Ovary (tissue), 10 donors: ENCODE results near the gene NOM1. TPM values are rescaled to one million over a fixed set of nuclear protein-coding genes. Genes with fewer than 3 reads are reported as not detected.
"Not testable (repeated sequence)": the region's sequence is repeated elsewhere in the genome, so short reads cannot be mapped to it uniquely, and the experiment has no call there.

ENCODE experiments used
- DNase-seq, 5 donors: peaks; one replicate each; pipeline ENCODE4 v3.0.0-alpha.2; 2019 to 2020
- H3K27ac ChIP-seq, 2 donors: fragments of 200-600 bp; one replicate each; pipeline versions ENCODE4 v1.5.1 to v1.8.0; 2019 to 2022
- H3K27me3 ChIP-seq: fragments of 200-600 bp; one replicate; pipeline ENCODE4 v1.8.0; 2022
- H3K36me3 ChIP-seq: fragments of 200-600 bp; sonication (generic); one replicate; pipeline ENCODE4 v1.5.1; 2019
- H3K4me1 ChIP-seq: one replicate; pipeline ENCODE4 v1.8.1; 2013; ENCODE audit warnings: mild to moderate bottlenecking, moderate library complexity; ENCODE audit not compliant: insufficient read depth
- H3K4me3 ChIP-seq: fragments of 200-600 bp; sonication (generic); one replicate; pipeline ENCODE4 v1.5.1; 2017
- H3K9me3 ChIP-seq, 2 donors: fragments of 200-600 bp in 1 of 2; sonication (generic) in 1 of 2; one replicate each; pipeline versions ENCODE4 v1.5.1 to v1.8.1; 2013 to 2019; ENCODE audit warnings: mild to moderate bottlenecking in 1 of 2, moderate library complexity in 1 of 2
- CTCF ChIP-seq, 3 donors: fragments of 450-650 bp in 2 of 3; fragments of 200-600 bp in 1 of 3; IDR thresholded peaks; one replicate each; pipeline versions ENCODE4 v1.5.1 to v1.8.0; 2016 to 2022; ENCODE audit warnings: antibody characterized with exemption in 3 of 3, mild to moderate bottlenecking in 1 of 3
- EP300 ChIP-seq: sonication (generic); formaldehyde crosslinking; IDR thresholded peaks from one replicate; pipeline ENCODE4 v1.6.1; 2017; ENCODE audit warnings: antibody characterized with exemption
- POLR2A ChIP-seq: fragments of 450-650 bp; IDR thresholded peaks from one replicate; pipeline ENCODE4 v1.6.1; 2017; ENCODE audit warnings: antibody characterized with exemption, mild to moderate bottlenecking, moderate library complexity
- WGBS, 3 donors: extraction: QIAGEN DNeasy Blood & Tissue Kit in 1 of 3; methylation state at CpG; one replicate each; pipeline versions ENCODE4 v1.1.5 to v1.1.7; 2013 to 2017; 5-methylcytosine and 5-hydroxymethylcytosine counted together
- intact Hi-C, 4 donors: fragments of 100-400 bp; cut with DNase I; formaldehyde crosslinking; loops; one replicate each; pipeline versions ENCODE4 v1.11.0 to v1.15.1; 2022 to 2023
- long read RNA-seq, 3 donors: library from polyadenylated mRNA in 2 of 3; unstranded in 2 of 3; transcript quantifications; one replicate each; pipeline ENCODE4 v2.0.0 and lab custom pipeline, GENCODE V29; 2021 to 2026
- polyA plus RNA-seq, 2 donors: library from polyadenylated mRNA; stranded (reverse); fragments of 200-250 nt in 1 of 2; fragments of 350-450 nt in 1 of 2; fragmentation: Illumina TruSeq in 1 of 2; extraction: RNeasy Lipid Tissue Mini Kit (QIAGEN cat#74804) in 1 of 2; gene quantifications; one replicate each; pipeline ENCODE4 v1.2.3, GENCODE V29; 2013 to 2014
- total RNA-seq, 7 donors: library from RNA; depleted of rRNA in 2 of 7; stranded (reverse); fragments of >200 nt in 2 of 7; fragmentation: NEBNext Ultra II Directional in 3 of 7; extraction: Animal tissue kit (Norgen Biotek cat#: 25700) in 3 of 7; gene quantifications; one replicate each; pipeline versions ENCODE4 v1.1.0 to v1.2.4, GENCODE V29; 2016 to 2023
- donor health status: DM: no; HTN: no; CAD: no; lungs with moderate emphysema.
- donor health status: DM: no; HTN: no; CAD: no.
- donor health status: Bipolar disorder and iron deficiency.
- donor health status: DM: yes; HTN: yes; CAD: no.
- donor health status: DM: no; HTN: no; CAD: no.
- donor health status: DM: yes; HTN: yes; CAD: no.

NOM1 gene
- total RNA-seq (10 to 100 TPM; 12.6 to 26.5 (median 15.6) TPM), polyA plus RNA-seq (10 to 100 TPM in 1 of 2 donors, 1 to 10 TPM in 1; 7.7 to 12.7 TPM)
- long read RNA-seq, donor 1, full-length matches to known transcripts = 1 of 13 reads
- long read RNA-seq, donor 1, partial matches to known transcripts = 5 of 13 reads
- long read RNA-seq, donor 1, other reads (novel, unspliced or antisense) = 7 of 13 reads
- long read RNA-seq, donor 2, full-length matches to known transcripts = 3 of 15 reads
- long read RNA-seq, donor 2, partial matches to known transcripts = 12 of 15 reads
- long read RNA-seq, donor 2, other reads (novel, unspliced or antisense) = 0 of 15 reads
- long read RNA-seq, donor 3, full-length matches to known transcripts = 2 of 8 reads
- long read RNA-seq, donor 3, partial matches to known transcripts = 3 of 8 reads
- long read RNA-seq, donor 3, other reads (novel, unspliced or antisense) = 3 of 8 reads

GRCh38 chr7:156949541-156950380 lies at the start of gene NOM1:
Gene NOM1, plus strand, starts transcription at chr7:156949712. Its CDS starts 26 bp downstream, at chr7:156949738.
- H3K27ac ChIP-seq = no peak within 1 kb of the TSS
- 0 to 1% (median 0%) methylated on average over 90 to 115 of the region's 115 CpGs for WGBS, 3 donors
- intact Hi-C loops = no loop called here
- TF ChIP-seq EP300 (no peak), POLR2A (peak; percentile 43), CTCF (IDR thresholded peaks at IDR 0.05) (peak; percentile 54 to 89 (median 88))
- peaks cover 5% of the 10 kb centered on the region for H3K4me1 ChIP-seq
- DNase-seq = peak; percentile 85 to 95 (median 93)
- H3K9me3 ChIP-seq = no peaks in the 10 kb centered on the region
- no peaks in the 10 kb centered on the region for H3K27me3 ChIP-seq
- H3K36me3 ChIP-seq = no peaks in the 10 kb centered on the region
- peak within 1 kb of the TSS; percentile 90 for H3K4me3 ChIP-seq

GRCh38 chr7:156900093-156900492 lies 49.4 kb upstream of the NOM1 start:
- not testable (repeated sequence) for H3K4me1 ChIP-seq, DNase-seq

GRCh38 chr7:156903232-156903909 lies 46.1 kb upstream of the NOM1 start:
- DNase-seq = peak in 1 of 5 donors; percentile 30
- TF ChIP-seq EP300 (no peak), CTCF (IDR thresholded peaks at IDR 0.05) (no peak), POLR2A (no peak)
- Histone ChIP-seq H3K4me3 (no peak overlapping the region), H3K27me3 (no peaks in the 10 kb centered on the region), H3K9me3 (no peaks in the 10 kb centered on the region), H3K36me3 (no peaks in the 10 kb centered on the region), H3K4me1 (no peaks in the 10 kb centered on the region), H3K27ac (no peak overlapping the region)
- WGBS, 3 donors = 38 to 42% (median 41%) methylated on average over 10 of the region's 10 CpGs
- intact Hi-C loops = no loop called here

More at GRCh38 chr7:156900093-156900492, 49.4 kb upstream of the NOM1 start:
- WGBS, 3 donors = 62 to 70% (median 64%) methylated on average over 9 of the region's 9 CpGs
- intact Hi-C loops, H3K9me3 ChIP-seq, H3K36me3 ChIP-seq, H3K27ac ChIP-seq, H3K4me3 ChIP-seq, H3K27me3 ChIP-seq: not testable (repeated sequence)

GRCh38 chr7:156906200-156906649 lies 43.3 kb upstream of the NOM1 start:
- DNase-seq = no peak
- Histone ChIP-seq H3K27ac (no peak overlapping the region), H3K9me3 (no peaks in the 10 kb centered on the region), H3K4me3 (no peak overlapping the region), H3K4me1 (no peaks in the 10 kb centered on the region), H3K27me3 (no peaks in the 10 kb centered on the region), H3K36me3 (no peaks in the 10 kb centered on the region)
- TF ChIP-seq POLR2A (no peak), CTCF (IDR thresholded peaks at IDR 0.05) (no peak), EP300 (no peak)
- WGBS, 3 donors = 30 to 32% (median 31%) methylated on average over 4 of the region's 4 CpGs
- intact Hi-C loops = no loop called here
